WERI-Rb-1 (cell line): ENCODE measurements around the gene BAG3.

ENCODE experiments used
- DNase-seq: peaks from one replicate; pipeline ENCODE4 v3.0.0-alpha.2; 2020
- H3K27ac ChIP-seq: fragments of 250-450 bp; sonication (Bioruptor Pico); 2 replicates; pipeline ENCODE4 v1.5.1; 2020; ENCODE audit warnings: mild to moderate bottlenecking, moderate library complexity
- H3K27me3 ChIP-seq: fragments of 250-450 bp; sonication (Bioruptor Pico); 2 replicates; pipeline ENCODE4 v1.5.1; 2021; ENCODE audit warnings: mild to moderate bottlenecking, low read depth, moderate library complexity; ENCODE audit not compliant: insufficient read depth, severe bottlenecking
- H3K36me3 ChIP-seq: fragments of 250-450 bp; sonication (Bioruptor Pico); 2 replicates; pipeline ENCODE4 v1.5.1; 2020; ENCODE audit warnings: mild to moderate bottlenecking, moderate library complexity
- H3K4me3 ChIP-seq: 2 replicates; pipeline ENCODE4 v1.5.1; 2011; ENCODE audit warnings: low read depth, mild to moderate bottlenecking, control low read depth, low read length
- H3K9me3 ChIP-seq: fragments of 250-450 bp; sonication (Bioruptor Pico); 2 replicates; pipeline ENCODE4 v1.5.1; 2021; ENCODE audit warnings: mild to moderate bottlenecking, moderate library complexity; ENCODE audit not compliant: severe bottlenecking
- CTCF ChIP-seq: IDR thresholded peaks from 2 replicates; pipeline ENCODE4 v1.5.1; 2011; ENCODE audit warnings: low read depth, mild to moderate bottlenecking, control low read depth, inconsistent platforms, low read length

The BAG3 gene

GRCh38 chr10:119652361-119652730 is 1.2 kb downstream of the BAG3 start:
- no peaks in the 10 kb centered on the region for H3K27me3 ChIP-seq
- no peak for DNase-seq
- H3K27ac ChIP-seq, result no peak overlapping the region
- no peaks in the 10 kb centered on the region for H3K36me3 ChIP-seq
- 0 out of 2 replicates have a peak, but pooled peaks have one; percentile 1 for TF ChIP-seq CTCF
- H3K4me3 ChIP-seq, result no peak overlapping the region
- H3K9me3 ChIP-seq, result no peaks in the 10 kb centered on the region

- no peak for TF ChIP-seq CTCF
- Histone ChIP-seq H3K9me3 (no peaks in the 10 kb centered on the region), H3K36me3 (no peaks in the 10 kb centered on the region), H3K27ac (no peak overlapping the region), H3K4me3 (no peak overlapping the region), H3K27me3 (no peaks in the 10 kb centered on the region)
- no peak for DNase-seq
These were observed 2.0 kb downstream of the BAG3 start for GRCh38 chr10:119653209-119653608.

GRCh38 chr10:119653916-119654315 is 2.7 kb downstream of the BAG3 start:
- no peak for TF ChIP-seq CTCF
- no peaks in the 10 kb centered on the region for H3K27me3 ChIP-seq
- no peak overlapping the region for H3K4me3 ChIP-seq
- DNase-seq, result no peak
- no peaks in the 10 kb centered on the region for H3K36me3 ChIP-seq
- H3K9me3 ChIP-seq, result no peaks in the 10 kb centered on the region
- H3K27ac ChIP-seq, result no peak overlapping the region

GRCh38 chr10:119654540-119654939 is 3.4 kb downstream of the BAG3 start:
- TF ChIP-seq CTCF, result no peak
- no peaks in the 10 kb centered on the region for H3K36me3 ChIP-seq
- no peaks in the 10 kb centered on the region for H3K9me3 ChIP-seq
- no peaks in the 10 kb centered on the region for H3K27me3 ChIP-seq
- no peak overlapping the region for H3K4me3 ChIP-seq
- no peak for DNase-seq
- H3K27ac ChIP-seq, result no peak overlapping the region

- no peak overlapping the region for H3K4me3 ChIP-seq
- H3K36me3 ChIP-seq, result no peaks in the 10 kb centered on the region
- no peak for TF ChIP-seq CTCF
- no peak overlapping the region for H3K27ac ChIP-seq
- no peaks in the 10 kb centered on the region for H3K27me3 ChIP-seq
- no peak for DNase-seq
- no peaks in the 10 kb centered on the region for H3K9me3 ChIP-seq
These were observed 4.4 kb downstream of the BAG3 start for GRCh38 chr10:119655566-119656001.

GRCh38 chr10:119656760-119657159 is 5.6 kb downstream of the BAG3 start:
- no peaks in the 10 kb centered on the region for H3K9me3 ChIP-seq
- H3K4me3 ChIP-seq, result no peak overlapping the region
- no peak overlapping the region for H3K27ac ChIP-seq
- no peaks in the 10 kb centered on the region for H3K36me3 ChIP-seq
- no peaks in the 10 kb centered on the region for H3K27me3 ChIP-seq
- DNase-seq, result no peak
- TF ChIP-seq CTCF, result no peak
